ENCODE data around the gene THAP2. TPM values are rescaled to one million over a fixed set of nuclear protein-coding genes. Genes with fewer than 3 reads are reported as not detected.
"Not testable (repeated sequence)": the region's sequence is repeated elsewhere in the genome, so short reads cannot be mapped to it uniquely, and the experiment has no call there.

Gene THAP2
- total and polyA plus RNA-seq, 3 donors from 2014 or later = 7.7 to 25.8 (median 13.4) TPM

DNA sequence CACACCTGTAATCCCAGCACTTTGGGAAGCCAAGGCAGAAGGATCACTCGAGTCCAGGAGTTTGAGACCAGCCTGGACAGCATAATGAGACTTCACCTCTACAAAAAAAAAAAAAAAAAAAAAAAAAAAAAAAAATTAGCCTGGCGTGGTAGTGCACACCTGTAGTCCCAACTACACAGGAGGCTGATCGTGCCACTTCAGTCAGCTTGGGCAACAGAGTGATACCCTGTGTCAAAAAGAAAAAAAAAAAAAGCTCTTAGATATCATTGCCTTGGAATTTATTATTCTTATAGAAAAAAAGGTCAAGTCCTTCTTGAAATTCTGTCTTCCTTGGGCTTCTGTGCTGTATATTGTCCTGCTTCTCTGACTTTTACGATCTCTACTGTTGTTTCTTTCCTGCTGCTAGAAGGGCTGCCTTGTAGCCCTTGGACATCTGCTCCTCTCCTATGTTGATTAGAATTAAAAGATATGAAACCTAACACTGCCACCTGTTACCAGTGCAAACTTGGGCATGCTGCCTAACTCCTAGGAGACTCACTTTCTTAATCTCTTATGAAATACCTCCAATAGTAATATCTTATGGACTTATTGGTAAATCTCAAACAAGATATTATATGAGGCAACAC, 27.5 kb downstream of the THAP2 start:
- no peaks in the 10 kb centered on the region for H3K4me1 ChIP-seq
- H3K36me3 ChIP-seq (ENCODE audit: low read depth, missing control alignments) = no peaks in the 10 kb centered on the region
- no peak for TF ChIP-seq POLR2A (IDR thresholded peaks at IDR 0.05)
- TF ChIP-seq, protein P1, sequence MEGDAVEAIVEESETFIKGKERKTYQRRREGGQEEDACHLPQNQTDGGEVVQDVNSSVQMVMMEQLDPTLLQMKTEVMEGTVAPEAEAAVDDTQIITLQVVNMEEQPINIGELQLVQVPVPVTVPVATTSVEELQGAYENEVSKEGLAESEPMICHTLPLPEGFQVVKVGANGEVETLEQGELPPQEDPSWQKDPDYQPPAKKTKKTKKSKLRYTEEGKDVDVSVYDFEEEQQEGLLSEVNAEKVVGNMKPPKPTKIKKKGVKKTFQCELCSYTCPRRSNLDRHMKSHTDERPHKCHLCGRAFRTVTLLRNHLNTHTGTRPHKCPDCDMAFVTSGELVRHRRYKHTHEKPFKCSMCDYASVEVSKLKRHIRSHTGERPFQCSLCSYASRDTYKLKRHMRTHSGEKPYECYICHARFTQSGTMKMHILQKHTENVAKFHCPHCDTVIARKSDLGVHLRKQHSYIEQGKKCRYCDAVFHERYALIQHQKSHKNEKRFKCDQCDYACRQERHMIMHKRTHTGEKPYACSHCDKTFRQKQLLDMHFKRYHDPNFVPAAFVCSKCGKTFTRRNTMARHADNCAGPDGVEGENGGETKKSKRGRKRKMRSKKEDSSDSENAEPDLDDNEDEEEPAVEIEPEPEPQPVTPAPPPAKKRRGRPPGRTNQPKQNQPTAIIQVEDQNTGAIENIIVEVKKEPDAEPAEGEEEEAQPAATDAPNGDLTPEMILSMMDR (IDR thresholded peaks at IDR 0.05) = no peak
- no peaks in the 10 kb centered on the region for H3K27me3 ChIP-seq
- H3K27ac ChIP-seq = no peak overlapping the region
- no peak overlapping the region for H3K4me3 ChIP-seq
- no peak for DNase-seq
- WGBS, 2 donors = 77 to 88% methylated on average over 4 of the region's 4 CpGs
- H3K9me3 ChIP-seq = no peaks in the 10 kb centered on the region
- intact Hi-C loops (cut with DNase I; ENCODE audit: low total_unique reads) = no loop called here

DNA sequence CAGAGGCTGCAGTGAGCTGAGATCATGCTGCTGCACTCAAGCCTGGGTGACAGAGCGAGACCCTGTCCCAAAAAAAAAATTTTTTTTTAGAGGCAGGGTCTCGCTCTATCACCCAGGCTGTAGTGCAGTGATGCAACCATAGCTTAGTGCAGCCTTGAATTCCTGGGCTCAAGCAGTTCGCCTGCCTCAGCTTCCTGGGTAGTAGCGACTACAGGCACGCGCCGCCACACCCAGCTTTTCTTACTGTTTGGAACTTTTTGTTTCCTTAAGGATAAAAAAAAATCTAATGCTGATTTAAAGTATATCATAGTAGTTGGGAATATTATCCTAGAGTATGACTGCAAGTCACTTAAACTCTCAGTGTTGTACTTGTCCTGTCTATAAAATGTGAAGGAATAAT, 29.0 kb downstream of the THAP2 start:
- Histone ChIP-seq H3K4me1 (no peaks in the 10 kb centered on the region), H3K27me3 (no peaks in the 10 kb centered on the region), H3K27ac (no peak overlapping the region), H3K36me3 (ENCODE audit: low read depth, missing control alignments) (no peaks in the 10 kb centered on the region), H3K4me3 (no peak overlapping the region), H3K9me3 (no peaks in the 10 kb centered on the region)
- WGBS, 2 donors = 95 to 96% methylated on average over 7 of the region's 7 CpGs
- no peak for DNase-seq
- TF ChIP-seq, protein P1 (IDR thresholded peaks at IDR 0.05) = no peak
- TF ChIP-seq POLR2A (IDR thresholded peaks at IDR 0.05) = no peak
- intact Hi-C loops (cut with DNase I; ENCODE audit: low total_unique reads) = no loop called here

DNA sequence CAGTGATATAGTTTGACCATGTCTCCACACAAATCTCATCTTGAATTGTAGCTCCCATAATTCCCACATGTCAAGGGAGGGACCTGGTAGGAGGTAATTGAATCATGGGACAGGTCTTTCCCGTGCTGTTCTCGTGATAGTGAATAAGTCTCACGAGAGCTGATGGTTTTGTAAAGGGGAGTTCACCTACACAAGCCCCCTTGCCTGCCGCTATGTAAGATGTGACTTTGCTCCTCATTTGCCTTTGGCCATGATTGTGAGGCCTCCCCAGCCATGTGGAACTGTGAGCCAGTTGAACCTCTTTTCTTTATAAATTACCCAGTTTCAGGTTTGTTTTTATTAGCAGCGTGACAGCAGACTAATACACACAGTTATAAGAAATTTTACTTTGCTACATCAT, 29.6 kb downstream of the THAP2 start:
- DNase-seq; H3K4me1 ChIP-seq; H3K4me3 ChIP-seq; H3K27ac ChIP-seq; intact Hi-C loops (cut with DNase I; ENCODE audit: low total_unique reads); H3K9me3 ChIP-seq; H3K36me3 ChIP-seq (ENCODE audit: low read depth, missing control alignments); H3K27me3 ChIP-seq: not testable (repeated sequence)
- 88 to 94% methylated on average over 5 of the region's 5 CpGs for WGBS, 2 donors

DNA sequence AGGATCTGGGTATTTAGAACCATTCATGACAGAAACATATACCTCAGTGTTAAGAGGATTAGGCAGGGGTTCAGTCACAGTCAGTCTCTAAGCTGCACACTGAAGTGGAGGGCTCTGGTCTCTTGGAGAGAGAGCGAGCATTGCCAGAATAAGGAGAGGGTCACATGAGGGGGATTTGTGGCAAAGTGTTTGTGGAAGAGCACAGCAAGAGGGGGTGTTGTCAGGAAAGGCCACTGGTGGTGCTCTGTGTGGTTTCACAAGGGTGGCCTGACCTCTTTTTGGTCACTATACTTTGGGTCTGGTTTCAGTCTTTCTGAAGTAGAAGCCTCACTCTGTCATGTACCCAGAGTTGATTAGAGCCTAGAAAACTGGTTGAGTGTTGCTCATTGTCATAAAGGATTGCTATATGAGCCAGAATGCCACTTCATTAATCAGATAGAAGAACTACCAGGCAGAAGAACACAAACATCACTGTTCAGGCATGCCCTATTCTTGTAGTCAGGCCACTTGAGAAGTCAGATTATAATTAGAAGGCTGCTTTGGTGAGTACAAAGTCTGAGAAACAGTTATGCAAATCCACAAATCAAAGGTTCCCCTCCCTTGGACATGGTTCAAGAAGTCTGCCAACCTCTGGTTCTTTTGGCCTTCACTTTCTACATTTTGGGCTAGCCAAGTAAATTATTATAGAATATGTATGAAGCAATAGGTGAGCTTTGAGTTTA, 30.2 kb downstream of the THAP2 start:
- DNase-seq = no peak
- WGBS, 2 donors = 100% methylated on average over 1 of the region's 1 CpG
- H3K27ac ChIP-seq = no peak overlapping the region

DNA sequence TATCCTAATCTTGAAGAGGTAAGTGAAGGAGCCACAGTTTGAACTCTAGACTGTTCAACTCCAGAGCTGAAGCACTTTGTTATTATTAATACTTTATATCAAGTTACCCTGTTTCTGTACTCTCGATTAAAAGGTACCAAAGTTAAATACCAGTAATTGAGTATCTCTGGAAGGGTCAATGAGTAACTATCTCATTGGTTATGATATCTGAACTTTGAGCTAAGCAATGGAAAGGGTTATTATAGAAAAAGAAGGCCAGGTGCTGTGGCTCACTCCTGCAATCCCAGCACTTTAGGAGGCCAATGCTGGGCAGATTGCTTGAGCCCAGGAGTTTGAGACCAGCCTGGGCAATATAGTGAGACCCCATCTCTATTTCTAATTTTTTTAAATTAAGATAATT, 31.7 kb downstream of the THAP2 start:
- Histone ChIP-seq H3K9me3 (no peaks in the 10 kb centered on the region), H3K27me3 (no peaks in the 10 kb centered on the region), H3K4me3 (no peak overlapping the region), H3K4me1 (no peaks in the 10 kb centered on the region), H3K36me3 (ENCODE audit: low read depth, missing control alignments) (no peaks in the 10 kb centered on the region), H3K27ac (no peak overlapping the region)
- TF ChIP-seq, protein P1 (IDR thresholded peaks at IDR 0.05) = no peak
- no peak for TF ChIP-seq POLR2A (IDR thresholded peaks at IDR 0.05)
- intact Hi-C loops (cut with DNase I; ENCODE audit: low total_unique reads) = no loop called here
- DNase-seq = no peak
- WGBS, 2 donors = 90 to 92% methylated on average over 1 of the region's 1 CpG

More for the DNA sequence above, 30.2 kb downstream of the THAP2 start:
- H3K27me3 ChIP-seq = no peaks in the 10 kb centered on the region
- no peaks in the 10 kb centered on the region for H3K4me1 ChIP-seq
- H3K9me3 ChIP-seq = no peaks in the 10 kb centered on the region
- intact Hi-C loops (cut with DNase I; ENCODE audit: low total_unique reads) = no loop called here
- no peak overlapping the region for H3K4me3 ChIP-seq
- TF ChIP-seq POLR2A (IDR thresholded peaks at IDR 0.05) = no peak
- TF ChIP-seq, protein P1 (IDR thresholded peaks at IDR 0.05) = no peak
- no peaks in the 10 kb centered on the region for H3K36me3 ChIP-seq (ENCODE audit: low read depth, missing control alignments)

DNA sequence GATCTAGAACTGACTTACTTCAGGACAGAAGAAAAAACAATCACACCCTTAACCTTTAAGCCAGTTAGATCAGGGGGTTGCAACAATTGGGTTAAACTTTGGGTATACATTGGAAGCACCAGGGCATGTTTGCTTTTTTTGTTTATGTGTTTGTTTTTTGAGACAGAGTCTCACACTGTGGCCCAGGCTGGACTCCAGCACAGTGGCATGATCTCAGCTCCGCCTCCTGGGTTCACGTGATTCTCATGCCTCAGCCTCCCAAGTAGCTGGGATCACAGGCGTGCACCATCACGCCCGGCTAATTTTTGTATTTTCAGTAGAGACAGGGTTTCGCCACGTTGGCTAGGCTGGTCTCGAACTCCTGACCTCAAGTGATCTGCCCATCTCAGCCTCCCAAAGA, 38.1 kb downstream of the THAP2 start:
- DNase-seq; intact Hi-C loops (cut with DNase I; ENCODE audit: low total_unique reads); H3K4me3 ChIP-seq; H3K36me3 ChIP-seq (ENCODE audit: low read depth, missing control alignments); H3K27me3 ChIP-seq; H3K9me3 ChIP-seq; H3K27ac ChIP-seq; H3K4me1 ChIP-seq: not testable (repeated sequence)
- 95 to 96% methylated on average over 8 of the region's 8 CpGs for WGBS, 2 donors

All from testis (tissue), 3 donors.